Hematopoietic multipotent progenitor cell (in vitro differentiated cells): Measurements from ENCODE around the gene TPSG1. TPM values are rescaled to one million over a fixed set of nuclear protein-coding genes. Genes with fewer than 3 reads are reported as not detected.
"Not testable (repeated sequence)": the region's sequence is repeated elsewhere in the genome, so short reads cannot be mapped to it uniquely, and the experiment has no call there.

Experiments used
- DNase-seq, 3 donors: peaks; one replicate each; pipeline ENCODE4 v3.0.0-alpha.2; 2011 to 2015; ENCODE audit warnings: low read depth in 2 of 3, low spot score in 2 of 3
- total RNA-seq: library from RNA; depleted of rRNA; stranded (reverse); fragments of >200 nt; gene quantifications from one replicate; pipeline ENCODE4 v1.2.3, GENCODE V29; 2012

The TPSG1 gene
- total RNA-seq, 1 donor, result not detected

GRCh38 chr16:1257561-1258224 lies 32.6 kb upstream of the TPSG1 start:
- no peak for DNase-seq

GRCh38 chr16:1256874-1257322 lies 31.8 kb upstream of the TPSG1 start:
- no peak for DNase-seq

- DNase-seq, result not testable (repeated sequence)
Measured at GRCh38 chr16:1256296-1256873, 31.3 kb upstream of the TPSG1 start.

GRCh38 chr16:1255276-1256122 lies 30.4 kb upstream of the TPSG1 start, which contains the start of gene TPSD1:
TSS of gene TPSD1 (plus strand) at chr16:1256069. CDS start at chr16:1256281, 212 bp downstream.
- peak in 2 of 3 donors; percentile 33 to 40 for DNase-seq

- DNase-seq, result not testable (repeated sequence)
Measured at GRCh38 chr16:1254821-1255220, 29.8 kb upstream of the TPSG1 start.

GRCh38 chr16:1253701-1254364 lies 28.8 kb upstream of the TPSG1 start:
- DNase-seq, result not testable (repeated sequence)

- DNase-seq, result not testable (repeated sequence)
Measured at GRCh38 chr16:1249031-1249755, 24.1 kb upstream of the TPSG1 start.

GRCh38 chr16:1247903-1248537 lies 23.0 kb upstream of the TPSG1 start:
- DNase-seq, result not testable (repeated sequence)

GRCh38 chr16:1245452-1246020 lies 20.5 kb upstream of the TPSG1 start:
- DNase-seq, result peak in 2 of 3 donors; percentile 21 to 29

GRCh38 chr16:1244881-1245280 lies 19.8 kb upstream of the TPSG1 start:
- DNase-seq, result peak in 2 of 3 donors; percentile 77 to 81

GRCh38 chr16:1243907-1244850 lies 19.1 kb upstream of the TPSG1 start:
- not testable (repeated sequence) for DNase-seq

GRCh38 chr16:1243363-1243762 lies 18.3 kb upstream of the TPSG1 start:
- DNase-seq, result not testable (repeated sequence)

GRCh38 chr16:1241081-1241480 lies 16.0 kb upstream of the TPSG1 start:
- not testable (repeated sequence) for DNase-seq

GRCh38 chr16:1240436-1240835 lies 15.4 kb upstream of the TPSG1 start, which contains the start of gene TPSAB1:
TSS of gene TPSAB1 (plus strand) at chr16:1240705. CDS start at chr16:1240939, 234 bp downstream.
- DNase-seq, result not testable (repeated sequence)

GRCh38 chr16:1239575-1239974 lies 14.5 kb upstream of the TPSG1 start:
- not testable (repeated sequence) for DNase-seq

GRCh38 chr16:1238909-1239308 lies 13.8 kb upstream of the TPSG1 start:
- not testable (repeated sequence) for DNase-seq

- no peak for DNase-seq
Measured at GRCh38 chr16:1237990-1238389, 12.9 kb upstream of the TPSG1 start.

- DNase-seq, result not testable (repeated sequence)
Measured at GRCh38 chr16:1236659-1237058, 11.6 kb upstream of the TPSG1 start.
